ENCODE measurements around the gene GLRX.
"Not testable (repeated sequence)": the region's sequence is repeated elsewhere in the genome, so short reads cannot be mapped to it uniquely, and the experiment has no call there.

GLRX gene

GRCh38 chr5:95846554-95847260 is 24.2 kb upstream of the GLRX start:
- H3K27me3 Mint-ChIP-seq, result no peaks in the 10 kb centered on the region
- no peaks in the 10 kb centered on the region for H3K36me3 Mint-ChIP-seq (ENCODE audit: insufficient read depth)
- H3K4me1 Mint-ChIP-seq, result peaks cover 11% of the 10 kb centered on the region
- no peak overlapping the region for H3K27ac Mint-ChIP-seq (ENCODE audit: low read depth)
- ATAC-seq (replicated peaks; ENCODE audit: extremely low read depth, poor library complexity, severe bottlenecking) (peak; percentile 63), DNase-seq (ENCODE audit: low spot score in 2 of 2) (peak; percentile 52 to 55)
- H3K4me3 Mint-ChIP-seq, result no peak overlapping the region
- H3K9me3 Mint-ChIP-seq, result no peaks in the 10 kb centered on the region

- Mint-ChIP-seq H3K27me3 (no peaks in the 10 kb centered on the region), H3K4me1 (peaks cover 11% of the 10 kb centered on the region), H3K9me3 (no peaks in the 10 kb centered on the region), H3K36me3 (ENCODE audit: insufficient read depth) (no peaks in the 10 kb centered on the region), H3K27ac (ENCODE audit: low read depth) (no peak overlapping the region), H3K4me3 (no peak overlapping the region)
- ATAC-seq (replicated peaks; ENCODE audit: extremely low read depth, poor library complexity, severe bottlenecking), result no peak
- DNase-seq (ENCODE audit: low spot score in 2 of 2), result no peak
Measured at GRCh38 chr5:95845391-95845790, 22.9 kb upstream of the GLRX start.

GRCh38 chr5:95843733-95844223 is 21.3 kb upstream of the GLRX start:
- Mint-ChIP-seq H3K4me1 (peaks cover 11% of the 10 kb centered on the region), H3K36me3 (ENCODE audit: insufficient read depth) (no peaks in the 10 kb centered on the region), H3K27me3 (no peaks in the 10 kb centered on the region), H3K9me3 (no peaks in the 10 kb centered on the region), H3K4me3 (no peak overlapping the region), H3K27ac (ENCODE audit: low read depth) (peak overlapping the region; percentile 90)
- ATAC-seq (replicated peaks; ENCODE audit: extremely low read depth, poor library complexity, severe bottlenecking), result no peak
- no peak for DNase-seq (ENCODE audit: low spot score in 2 of 2)

- peak; percentile 68 for ATAC-seq (replicated peaks; ENCODE audit: extremely low read depth, poor library complexity, severe bottlenecking)
- Mint-ChIP-seq H3K4me1 (peaks cover 11% of the 10 kb centered on the region), H3K4me3 (peak overlapping the region; percentile 42), H3K27me3 (no peaks in the 10 kb centered on the region), H3K27ac (ENCODE audit: low read depth) (peak overlapping the region; percentile 90), H3K9me3 (no peaks in the 10 kb centered on the region), H3K36me3 (ENCODE audit: insufficient read depth) (no peaks in the 10 kb centered on the region)
- DNase-seq (ENCODE audit: low spot score in 2 of 2), result no peak
Measured at GRCh38 chr5:95842854-95843544, 20.5 kb upstream of the GLRX start.

- H3K27me3 Mint-ChIP-seq, result no peaks in the 10 kb centered on the region
- H3K36me3 Mint-ChIP-seq (ENCODE audit: insufficient read depth), result no peaks in the 10 kb centered on the region
- peaks cover 11% of the 10 kb centered on the region for H3K4me1 Mint-ChIP-seq
- DNase-seq (ENCODE audit: low spot score in 2 of 2) (no peak), ATAC-seq (replicated peaks; ENCODE audit: extremely low read depth, poor library complexity, severe bottlenecking) (no peak)
- no peaks in the 10 kb centered on the region for H3K9me3 Mint-ChIP-seq
- peak overlapping the region; percentile 90 for H3K27ac Mint-ChIP-seq (ENCODE audit: low read depth)
- H3K4me3 Mint-ChIP-seq, result no peak overlapping the region
Measured at GRCh38 chr5:95841914-95842812, 19.6 kb upstream of the GLRX start.

GRCh38 chr5:95840956-95841705 is 18.6 kb upstream of the GLRX start:
- H3K27ac Mint-ChIP-seq (ENCODE audit: low read depth), result no peak overlapping the region
- no peaks in the 10 kb centered on the region for H3K9me3 Mint-ChIP-seq
- H3K36me3 Mint-ChIP-seq (ENCODE audit: insufficient read depth), result no peaks in the 10 kb centered on the region
- ATAC-seq (replicated peaks; ENCODE audit: extremely low read depth, poor library complexity, severe bottlenecking) (no peak), DNase-seq (ENCODE audit: low spot score in 2 of 2) (no peak)
- peaks cover 17% of the 10 kb centered on the region for H3K4me1 Mint-ChIP-seq
- H3K27me3 Mint-ChIP-seq, result no peaks in the 10 kb centered on the region
- no peak overlapping the region for H3K4me3 Mint-ChIP-seq

- no peak for ATAC-seq (replicated peaks; ENCODE audit: extremely low read depth, poor library complexity, severe bottlenecking)
- H3K9me3 Mint-ChIP-seq, result no peaks in the 10 kb centered on the region
- H3K27ac Mint-ChIP-seq (ENCODE audit: low read depth), result no peak overlapping the region
- no peaks in the 10 kb centered on the region for H3K27me3 Mint-ChIP-seq
- no peak overlapping the region for H3K4me3 Mint-ChIP-seq
- no peak for DNase-seq (ENCODE audit: low spot score in 2 of 2)
- H3K4me1 Mint-ChIP-seq, result peaks cover 27% of the 10 kb centered on the region
- H3K36me3 Mint-ChIP-seq (ENCODE audit: insufficient read depth), result no peaks in the 10 kb centered on the region
Measured at GRCh38 chr5:95839658-95840057, 17.1 kb upstream of the GLRX start.

GRCh38 chr5:95838556-95838955 is 16.0 kb upstream of the GLRX start:
- no peak overlapping the region for H3K4me3 Mint-ChIP-seq
- ATAC-seq (replicated peaks; ENCODE audit: extremely low read depth, poor library complexity, severe bottlenecking) (no peak), DNase-seq (ENCODE audit: low spot score in 2 of 2) (no peak)
- H3K36me3 Mint-ChIP-seq (ENCODE audit: insufficient read depth), result no peaks in the 10 kb centered on the region
- H3K9me3 Mint-ChIP-seq, result no peaks in the 10 kb centered on the region
- peaks cover 37% of the 10 kb centered on the region for H3K4me1 Mint-ChIP-seq
- H3K27me3 Mint-ChIP-seq, result no peaks in the 10 kb centered on the region
- H3K27ac Mint-ChIP-seq (ENCODE audit: low read depth), result no peak overlapping the region

GRCh38 chr5:95838001-95838520 is 15.5 kb upstream of the GLRX start:
- ATAC-seq (replicated peaks; ENCODE audit: extremely low read depth, poor library complexity, severe bottlenecking) (no peak), DNase-seq (ENCODE audit: low spot score in 2 of 2) (no peak)
- no peaks in the 10 kb centered on the region for H3K27me3 Mint-ChIP-seq
- H3K4me1 Mint-ChIP-seq, result peaks cover 36% of the 10 kb centered on the region
- H3K9me3 Mint-ChIP-seq, result no peaks in the 10 kb centered on the region
- H3K4me3 Mint-ChIP-seq, result no peak overlapping the region
- H3K36me3 Mint-ChIP-seq (ENCODE audit: insufficient read depth), result no peaks in the 10 kb centered on the region
- no peak overlapping the region for H3K27ac Mint-ChIP-seq (ENCODE audit: low read depth)

GRCh38 chr5:95837492-95837891 is 15.0 kb upstream of the GLRX start:
- DNase-seq (ENCODE audit: low spot score in 2 of 2) (no peak), ATAC-seq (replicated peaks; ENCODE audit: extremely low read depth, poor library complexity, severe bottlenecking) (no peak)
- no peaks in the 10 kb centered on the region for H3K9me3 Mint-ChIP-seq
- peaks cover 37% of the 10 kb centered on the region for H3K4me1 Mint-ChIP-seq
- no peak overlapping the region for H3K4me3 Mint-ChIP-seq
- no peaks in the 10 kb centered on the region for H3K36me3 Mint-ChIP-seq (ENCODE audit: insufficient read depth)
- no peaks in the 10 kb centered on the region for H3K27me3 Mint-ChIP-seq
- peak overlapping the region; percentile 63 for H3K27ac Mint-ChIP-seq (ENCODE audit: low read depth)

GRCh38 chr5:95836971-95837370 is 14.4 kb upstream of the GLRX start:
- H3K9me3 Mint-ChIP-seq; H3K36me3 Mint-ChIP-seq (ENCODE audit: insufficient read depth); ATAC-seq (replicated peaks; ENCODE audit: extremely low read depth, poor library complexity, severe bottlenecking); DNase-seq (ENCODE audit: low spot score in 2 of 2); H3K27me3 Mint-ChIP-seq: not testable (repeated sequence)
- peaks cover 41% of the 10 kb centered on the region for H3K4me1 Mint-ChIP-seq
- H3K27ac Mint-ChIP-seq (ENCODE audit: low read depth), result peak overlapping the region; percentile 63
- H3K4me3 Mint-ChIP-seq, result peak overlapping the region; percentile 31

GRCh38 chr5:95836544-95836943 is 14.0 kb upstream of the GLRX start:
- Mint-ChIP-seq H3K9me3 (no peaks in the 10 kb centered on the region), H3K27me3 (no peaks in the 10 kb centered on the region), H3K27ac (ENCODE audit: low read depth) (peak overlapping the region; percentile 63), H3K4me1 (peaks cover 43% of the 10 kb centered on the region), H3K36me3 (ENCODE audit: insufficient read depth) (no peaks in the 10 kb centered on the region), H3K4me3 (peak overlapping the region; percentile 31)
- no peak for ATAC-seq (replicated peaks; ENCODE audit: extremely low read depth, poor library complexity, severe bottlenecking)
- DNase-seq (ENCODE audit: low spot score in 2 of 2), result no peak
